KMS-11 (cell line): ENCODE measurements around the gene SMURF1.

ENCODE experiments used
- H2AFZ ChIP-seq: fragments of 200-600 bp; sonication (generic); 2 replicates; pipeline ENCODE4 v1.6.1; 2016; ENCODE audit warnings: antibody characterized with exemption, mixed run types, low read depth
- H3K27ac ChIP-seq: fragments of 200-600 bp; sonication (generic); 2 replicates; pipeline ENCODE4 v1.6.1; 2016; ENCODE audit warnings: mild to moderate bottlenecking, mixed run types
- H3K27me3 ChIP-seq: fragments of 200-600 bp; sonication (generic); 2 replicates; pipeline ENCODE4 v1.6.1; 2017; ENCODE audit warnings: mild to moderate bottlenecking, low read depth, mixed run types, moderate library complexity; ENCODE audit not compliant: insufficient read depth
- H3K36me3 ChIP-seq: fragments of 200-600 bp; sonication (generic); 2 replicates; pipeline ENCODE4 v1.6.1; 2017; ENCODE audit warnings: mild to moderate bottlenecking, mixed run types; ENCODE audit not compliant: insufficient read depth
- H3K4me1 ChIP-seq: fragments of 200-600 bp; sonication (generic); 2 replicates; pipeline ENCODE4 v1.6.1; 2016; ENCODE audit warnings: mild to moderate bottlenecking, low read depth, mixed run types; ENCODE audit not compliant: poor library complexity, severe bottlenecking
- H3K4me2 ChIP-seq: fragments of 200-600 bp; sonication (generic); 2 replicates; pipeline ENCODE4 v1.7.0; 2016; ENCODE audit warnings: mild to moderate bottlenecking, mixed run types
- H3K4me3 ChIP-seq: fragments of 200-600 bp; sonication (generic); IDR thresholded peaks from 2 replicates; pipeline ENCODE4 v1.6.1; 2017; ENCODE audit warnings: low read depth, low read length, mixed read lengths; ENCODE audit not compliant: insufficient read depth
- H3K79me2 ChIP-seq: fragments of 200-600 bp; sonication (generic); 2 replicates; pipeline ENCODE4 v1.6.1; 2016; ENCODE audit warnings: low read depth, mixed run types; ENCODE audit not compliant: insufficient read depth
- H3K9ac ChIP-seq: fragments of 200-600 bp; sonication (generic); 2 replicates; pipeline ENCODE4 v1.6.1; 2016; ENCODE audit warnings: mild to moderate bottlenecking, mixed run types
- H4K20me1 ChIP-seq: fragments of 200-600 bp; sonication (generic); 2 replicates; pipeline ENCODE4 v1.6.1; 2016; ENCODE audit warnings: mild to moderate bottlenecking, mixed run types; ENCODE audit not compliant: insufficient read depth
- CTCF ChIP-seq: fragments of 200-600 bp; sonication (generic); conservative IDR thresholded peaks from 2 replicates; pipeline ENCODE4 v1.6.1; 2017; ENCODE audit warnings: low read depth, mild to moderate bottlenecking, antibody characterized with exemption, low read length, moderate library complexity, mixed read lengths

The SMURF1 gene

GRCh38 chr7:99024066-99024465 lies 119.8 kb downstream of the SMURF1 start:
- no peak overlapping the region for H2AFZ ChIP-seq
- H3K27me3 ChIP-seq = no peaks in the 10 kb centered on the region
- H3K4me3 ChIP-seq = no peak overlapping the region
- H3K4me1 ChIP-seq = no peaks in the 10 kb centered on the region
- no peak for TF ChIP-seq CTCF
- H3K36me3 ChIP-seq = peaks cover 4% of the 10 kb centered on the region; the same call in 1 of the 2 replicates
- no peak overlapping the region for H3K4me2 ChIP-seq
- no peaks in the 10 kb centered on the region for H4K20me1 ChIP-seq
- H3K27ac ChIP-seq = no peak overlapping the region
- peaks cover 8% of the 10 kb centered on the region; the same call in 1 of the 2 replicates for H3K79me2 ChIP-seq
- no peak overlapping the region for H3K9ac ChIP-seq

- peaks cover 13% of the 10 kb centered on the region for H3K79me2 ChIP-seq
- H2AFZ ChIP-seq = no peak overlapping the region
- H3K27ac ChIP-seq = no peak overlapping the region
- H3K4me1 ChIP-seq = no peaks in the 10 kb centered on the region
- no peak for TF ChIP-seq CTCF
- H3K4me2 ChIP-seq = no peak overlapping the region
- H3K36me3 ChIP-seq = peaks cover 4% of the 10 kb centered on the region; the same call in 1 of the 2 replicates
- no peaks in the 10 kb centered on the region for H4K20me1 ChIP-seq
- H3K27me3 ChIP-seq = no peaks in the 10 kb centered on the region
- no peak overlapping the region for H3K9ac ChIP-seq
- H3K4me3 ChIP-seq = no peak overlapping the region
Observed at GRCh38 chr7:99021941-99022560, 121.9 kb downstream of the SMURF1 start.

GRCh38 chr7:99020413-99020715 lies 123.5 kb downstream of the SMURF1 start:
- TF ChIP-seq CTCF = no peak
- H3K27ac ChIP-seq = no peak overlapping the region
- no peaks in the 10 kb centered on the region for H3K4me1 ChIP-seq
- H3K4me2 ChIP-seq = no peak overlapping the region
- no peaks in the 10 kb centered on the region for H3K27me3 ChIP-seq
- no peak overlapping the region for H3K4me3 ChIP-seq
- H4K20me1 ChIP-seq = no peaks in the 10 kb centered on the region
- no peak overlapping the region for H3K9ac ChIP-seq
- H2AFZ ChIP-seq = no peak overlapping the region
- peaks cover 21% of the 10 kb centered on the region for H3K79me2 ChIP-seq
- peaks cover 4% of the 10 kb centered on the region; the same call in 1 of the 2 replicates for H3K36me3 ChIP-seq

GRCh38 chr7:99019523-99020412 lies 124.1 kb downstream of the SMURF1 start:
- no peaks in the 10 kb centered on the region for H3K27me3 ChIP-seq
- no peak overlapping the region for H3K27ac ChIP-seq
- peaks cover 21% of the 10 kb centered on the region for H3K79me2 ChIP-seq
- H3K4me3 ChIP-seq = no peak overlapping the region
- H4K20me1 ChIP-seq = no peaks in the 10 kb centered on the region
- no peak overlapping the region for H2AFZ ChIP-seq
- TF ChIP-seq CTCF = no peak
- no peak overlapping the region for H3K9ac ChIP-seq
- no peak overlapping the region for H3K4me2 ChIP-seq
- H3K36me3 ChIP-seq = peaks cover 4% of the 10 kb centered on the region; the same call in 1 of the 2 replicates
- no peaks in the 10 kb centered on the region for H3K4me1 ChIP-seq
